ENCODE results near the gene DHX58.

DHX58 gene

DNA sequence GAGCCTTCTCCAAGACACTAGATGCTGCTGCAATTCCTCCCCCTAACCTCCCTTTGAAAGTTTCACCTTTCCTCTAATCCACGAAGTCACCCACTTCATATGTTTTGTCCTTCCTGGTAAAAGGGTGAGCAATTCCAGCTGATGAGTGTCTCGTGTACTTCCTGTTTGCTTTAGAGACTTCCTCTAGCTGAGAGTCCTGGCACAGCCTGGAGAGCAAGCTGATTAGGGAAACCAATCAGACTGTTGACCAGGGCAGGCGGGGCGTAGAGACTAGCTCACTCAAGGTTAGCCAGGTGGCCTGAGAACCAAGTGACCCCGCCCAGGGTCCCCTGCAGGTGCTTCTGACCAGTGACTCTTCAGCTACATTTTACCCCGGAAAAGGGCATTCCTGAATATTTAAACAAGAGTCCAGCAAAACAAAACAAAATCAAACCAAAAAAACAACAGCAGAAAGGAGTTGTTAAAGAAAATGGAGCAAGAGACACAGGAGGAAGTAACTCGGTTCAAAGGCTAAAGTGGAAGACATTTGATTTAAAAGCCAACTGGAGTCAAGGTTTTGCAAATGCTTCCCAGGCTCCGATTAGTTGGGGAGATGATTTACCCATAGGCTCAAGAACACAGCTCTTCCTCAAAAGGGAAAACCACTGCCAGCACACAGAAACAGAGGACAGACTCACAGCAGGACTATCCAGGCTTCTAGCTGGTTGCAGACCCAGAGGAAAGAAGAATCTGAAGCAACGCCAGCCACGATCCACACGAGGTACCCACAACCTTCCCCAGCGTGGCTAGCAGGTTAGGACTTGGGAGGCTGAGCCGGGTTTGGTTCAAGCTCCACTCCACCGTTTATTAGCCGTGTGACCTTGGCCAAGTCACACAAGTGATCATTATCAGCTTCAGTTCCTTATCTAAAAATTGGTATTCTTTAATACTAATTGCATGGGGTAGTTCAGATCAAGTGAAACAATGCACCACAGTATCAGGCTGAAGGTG, 23.4 kb upstream of the DHX58 start:
- Mint-ChIP-seq H3K4me3 (peak overlapping the region; percentile 47), H3K4me1 (peaks cover 42% of the 10 kb centered on the region)

DNA sequence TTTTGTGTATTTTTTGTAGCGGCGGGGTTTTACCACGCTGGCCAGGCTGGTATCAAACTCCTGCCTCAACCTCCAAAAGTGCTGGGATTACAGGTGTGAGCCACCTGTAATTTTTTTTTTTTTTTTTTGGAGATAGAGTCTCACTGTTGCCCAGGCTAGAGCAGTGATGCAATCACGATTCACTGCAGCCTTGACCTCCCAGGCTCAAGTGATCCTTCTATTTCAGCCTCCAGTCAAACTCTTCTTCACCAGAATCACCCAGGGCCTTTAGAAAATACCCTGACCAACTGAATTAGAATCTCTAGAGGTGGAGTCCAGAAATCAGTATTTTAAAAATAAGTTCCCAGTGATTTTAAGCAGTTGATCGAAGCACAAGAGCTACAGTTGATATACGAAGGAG, 22.6 kb upstream of the DHX58 start:
- H3K27ac Mint-ChIP-seq: peak overlapping the region; percentile 75
- no peaks in the 10 kb centered on the region for H3K27me3 Mint-ChIP-seq
- ATAC-seq (ENCODE audit: low read depth) (no peak), DNase-seq (ENCODE audit: low spot score in 2 of 2) (no peak)
- no peaks in the 10 kb centered on the region for H3K9me3 Mint-ChIP-seq
- H3K4me1 Mint-ChIP-seq: peaks cover 47% of the 10 kb centered on the region
- H3K4me3 Mint-ChIP-seq: no peak overlapping the region
- H3K36me3 Mint-ChIP-seq: peaks cover 11% of the 10 kb centered on the region

More for the DNA sequence above, 23.4 kb upstream of the DHX58 start:
- Mint-ChIP-seq H3K27ac (peak overlapping the region; percentile 75), H3K27me3 (no peaks in the 10 kb centered on the region), H3K9me3 (no peaks in the 10 kb centered on the region), H3K36me3 (peaks cover 8% of the 10 kb centered on the region)
- no peak for DNase-seq (ENCODE audit: low spot score in 2 of 2)
- no peak for ATAC-seq (ENCODE audit: low read depth)

DNA sequence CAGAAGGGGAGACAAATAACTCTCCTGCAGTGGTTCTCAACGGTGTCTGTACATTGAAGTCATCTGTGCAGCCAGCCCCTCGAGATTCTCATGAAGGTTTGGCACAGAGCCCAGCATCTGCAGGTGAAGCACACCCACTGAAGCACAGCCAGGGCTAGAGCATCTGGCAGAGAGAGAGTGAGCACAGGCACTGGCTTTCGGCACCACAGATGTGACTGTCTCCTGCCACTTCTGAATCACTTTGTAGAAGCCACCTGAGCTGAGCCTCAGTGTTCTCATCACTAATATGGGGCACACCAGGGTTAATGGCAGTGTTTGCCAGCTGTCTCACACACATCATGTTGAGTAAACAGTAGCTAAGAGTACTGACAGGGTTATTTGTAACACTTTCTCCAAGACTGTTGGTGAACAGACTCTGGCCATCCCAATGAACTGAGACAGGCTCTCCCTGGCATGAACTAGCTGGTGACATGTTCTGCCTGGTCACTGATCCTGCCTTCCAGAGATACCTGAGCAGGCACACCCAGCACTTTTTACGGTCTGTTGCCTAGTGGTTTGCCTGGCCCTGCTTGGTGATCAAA, 21.0 kb upstream of the DHX58 start:
- peak overlapping the region; percentile 41 for H3K4me3 Mint-ChIP-seq
- H3K27me3 Mint-ChIP-seq: no peaks in the 10 kb centered on the region
- peaks cover 45% of the 10 kb centered on the region for H3K4me1 Mint-ChIP-seq
- DNase-seq (ENCODE audit: low spot score in 2 of 2) (peak; percentile 63 to 73), ATAC-seq (ENCODE audit: low read depth) (peak; percentile 94)
- H3K36me3 Mint-ChIP-seq: peaks cover 12% of the 10 kb centered on the region
- peak overlapping the region; percentile 77 for H3K27ac Mint-ChIP-seq
- H3K9me3 Mint-ChIP-seq: no peaks in the 10 kb centered on the region

DNA sequence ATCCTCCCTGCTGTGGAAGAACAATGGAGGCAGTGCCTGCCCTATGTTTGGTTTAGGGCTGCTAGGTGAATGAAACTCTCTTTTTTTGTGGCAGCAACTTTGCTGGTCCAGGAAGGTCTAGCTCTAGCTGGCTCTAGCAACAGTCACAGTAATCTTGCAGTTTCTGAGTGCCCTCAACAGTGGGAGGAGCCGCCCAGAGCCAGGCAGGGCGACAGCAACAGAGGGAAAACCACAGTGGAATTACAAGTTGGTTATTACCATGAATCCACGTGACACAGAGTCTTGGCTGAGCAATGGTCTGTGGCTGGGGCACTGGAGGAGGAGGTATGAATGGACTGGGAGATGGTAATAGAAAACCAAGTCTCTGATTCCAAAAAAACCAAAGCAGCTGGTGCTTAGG, 20.4 kb upstream of the DHX58 start:
- Mint-ChIP-seq H3K9me3 (no peaks in the 10 kb centered on the region), H3K36me3 (peaks cover 17% of the 10 kb centered on the region), H3K4me3 (peak overlapping the region; percentile 41)

DNA sequence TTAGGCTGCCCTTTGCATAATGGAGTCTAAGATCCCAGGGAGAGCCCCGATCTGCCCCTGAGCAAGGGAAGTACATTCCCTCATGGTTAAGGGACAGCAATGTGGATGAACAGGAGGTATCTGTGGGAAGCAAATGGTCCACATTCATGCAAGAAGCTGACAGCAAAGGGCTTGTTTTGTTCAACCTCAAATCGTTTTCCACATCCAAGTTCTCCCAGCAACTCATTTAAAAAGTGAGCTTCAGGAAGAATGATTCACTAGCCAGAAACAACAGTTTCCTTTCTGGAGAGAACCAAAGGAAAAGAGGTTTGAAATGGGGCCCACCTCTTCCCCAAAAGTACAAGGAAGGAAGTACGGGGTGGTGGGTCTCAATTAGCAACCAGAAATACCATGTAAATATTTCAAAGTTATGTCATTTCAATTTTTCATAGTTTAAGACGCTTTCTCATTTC, 19.5 kb upstream of the DHX58 start:
- DNase-seq (ENCODE audit: low spot score in 2 of 2) (no peak), ATAC-seq (ENCODE audit: low read depth) (no peak)
- no peaks in the 10 kb centered on the region for H3K9me3 Mint-ChIP-seq
- peaks cover 41% of the 10 kb centered on the region for H3K4me1 Mint-ChIP-seq
- peaks cover 20% of the 10 kb centered on the region for H3K36me3 Mint-ChIP-seq
- peak overlapping the region; percentile 44 for H3K4me3 Mint-ChIP-seq
- H3K27me3 Mint-ChIP-seq: no peaks in the 10 kb centered on the region
- peak overlapping the region; percentile 77 for H3K27ac Mint-ChIP-seq

More for the DNA sequence above, 20.4 kb upstream of the DHX58 start:
- Mint-ChIP-seq H3K27me3 (no peaks in the 10 kb centered on the region), H3K27ac (peak overlapping the region; percentile 77), H3K4me1 (peaks cover 42% of the 10 kb centered on the region)
- ATAC-seq (ENCODE audit: low read depth) (peak; percentile 38), DNase-seq (ENCODE audit: low spot score in 2 of 2) (no peak)

DNA sequence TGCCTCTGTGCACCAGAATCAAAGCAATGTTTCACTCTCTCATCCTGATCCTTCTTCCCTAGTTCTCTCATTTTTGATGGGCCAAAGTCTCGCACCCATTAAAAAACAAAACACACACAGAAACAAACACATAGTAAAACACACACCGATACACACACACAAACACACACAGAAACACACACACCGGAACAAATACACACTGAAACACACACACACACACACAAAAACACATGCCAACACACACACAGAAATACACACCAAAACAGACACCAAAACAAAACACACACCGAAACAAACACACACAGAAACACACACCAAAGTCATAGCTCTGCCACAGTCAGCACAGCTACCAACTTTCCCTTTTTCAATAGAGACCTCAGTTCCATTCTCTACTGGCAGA, 18.7 kb upstream of the DHX58 start:
- peaks cover 23% of the 10 kb centered on the region for H3K36me3 Mint-ChIP-seq
- H3K9me3 Mint-ChIP-seq: no peaks in the 10 kb centered on the region
- DNase-seq (ENCODE audit: low spot score in 2 of 2): no peak
- peaks cover 36% of the 10 kb centered on the region for H3K4me1 Mint-ChIP-seq
- no peak overlapping the region for H3K4me3 Mint-ChIP-seq
- H3K27me3 Mint-ChIP-seq: no peaks in the 10 kb centered on the region
- ATAC-seq (ENCODE audit: low read depth): no peak
- peak overlapping the region; percentile 83 for H3K27ac Mint-ChIP-seq

DNA sequence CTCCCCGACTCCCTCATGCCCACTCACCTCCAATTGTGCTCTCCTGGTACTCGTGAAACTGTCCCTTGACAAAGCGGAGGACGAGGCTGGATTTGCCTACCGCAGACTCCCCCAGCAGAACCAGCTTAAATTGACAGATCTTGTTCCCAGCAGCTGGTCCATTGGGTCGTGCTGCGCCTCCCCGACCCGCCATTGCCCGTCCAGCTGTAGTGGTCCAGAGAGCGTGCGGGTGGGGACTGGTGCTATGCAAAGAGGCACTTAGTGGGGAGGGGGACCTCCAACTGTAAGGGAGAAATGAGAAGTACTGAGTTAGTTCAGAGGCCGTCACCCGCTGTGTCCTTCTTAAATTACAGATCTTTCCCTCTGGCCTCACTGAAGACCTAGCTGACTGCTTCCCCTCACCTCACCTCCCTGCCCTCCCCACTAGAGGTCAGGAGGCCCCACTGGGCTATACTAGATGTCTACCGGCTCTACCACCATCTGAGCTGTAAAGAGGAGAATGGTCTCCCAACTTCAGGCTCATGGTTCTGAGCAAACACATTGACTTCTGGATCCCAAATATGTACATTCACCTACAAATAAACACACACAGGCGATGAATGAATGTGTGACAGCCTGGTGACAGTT, 17.9 kb upstream of the DHX58 start:
- peaks cover 29% of the 10 kb centered on the region for H3K4me1 Mint-ChIP-seq
- H3K9me3 Mint-ChIP-seq: no peaks in the 10 kb centered on the region
- no peak for ATAC-seq (ENCODE audit: low read depth)
- H3K4me3 Mint-ChIP-seq: no peak overlapping the region
- peak overlapping the region; percentile 40 for H3K27ac Mint-ChIP-seq
- no peaks in the 10 kb centered on the region for H3K27me3 Mint-ChIP-seq
- no peak for DNase-seq (ENCODE audit: low spot score in 2 of 2)
- H3K36me3 Mint-ChIP-seq: peaks cover 26% of the 10 kb centered on the region

DNA sequence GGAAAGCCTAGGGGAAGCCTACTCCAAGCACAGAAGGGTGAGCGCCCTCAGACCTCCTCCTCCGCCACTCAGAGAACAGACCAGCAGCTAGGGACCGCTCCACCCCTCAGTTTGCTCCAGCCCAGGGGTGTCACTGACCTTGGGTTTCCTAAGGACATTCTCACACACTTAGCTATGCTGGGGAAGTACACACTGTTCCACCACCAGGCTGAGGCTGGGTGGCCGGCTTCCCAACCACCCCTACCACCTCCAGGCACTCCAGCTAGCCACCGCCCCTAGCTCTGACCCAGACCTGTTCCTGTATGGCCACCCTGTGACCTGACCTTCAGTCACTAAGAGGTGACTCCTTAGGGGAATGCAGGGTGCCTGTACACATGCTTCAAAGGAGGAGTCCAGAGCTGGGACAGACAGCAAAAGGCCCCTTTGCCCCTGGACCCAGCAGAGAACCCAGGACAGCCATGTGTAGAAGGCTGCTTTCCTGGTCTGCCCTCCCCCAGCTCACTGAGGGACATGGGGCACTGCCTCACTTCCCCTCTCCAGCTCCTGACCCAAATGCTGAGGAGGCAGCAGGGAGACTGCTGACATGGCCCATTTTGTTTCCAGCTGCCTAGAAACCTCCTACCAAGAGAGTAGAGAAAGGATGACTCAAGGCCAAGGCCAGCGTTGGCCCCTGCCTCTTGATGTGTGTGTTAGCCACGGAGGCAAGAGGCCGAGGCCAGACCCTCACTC, 16.8 kb upstream of the DHX58 start:
- Mint-ChIP-seq H3K4me3 (no peak overlapping the region), H3K27ac (no peak overlapping the region), H3K27me3 (no peaks in the 10 kb centered on the region), H3K4me1 (peaks cover 32% of the 10 kb centered on the region), H3K9me3 (no peaks in the 10 kb centered on the region), H3K36me3 (peaks cover 32% of the 10 kb centered on the region)
- no peak for ATAC-seq (ENCODE audit: low read depth)
- DNase-seq (ENCODE audit: low spot score in 2 of 2): no peak

DNA sequence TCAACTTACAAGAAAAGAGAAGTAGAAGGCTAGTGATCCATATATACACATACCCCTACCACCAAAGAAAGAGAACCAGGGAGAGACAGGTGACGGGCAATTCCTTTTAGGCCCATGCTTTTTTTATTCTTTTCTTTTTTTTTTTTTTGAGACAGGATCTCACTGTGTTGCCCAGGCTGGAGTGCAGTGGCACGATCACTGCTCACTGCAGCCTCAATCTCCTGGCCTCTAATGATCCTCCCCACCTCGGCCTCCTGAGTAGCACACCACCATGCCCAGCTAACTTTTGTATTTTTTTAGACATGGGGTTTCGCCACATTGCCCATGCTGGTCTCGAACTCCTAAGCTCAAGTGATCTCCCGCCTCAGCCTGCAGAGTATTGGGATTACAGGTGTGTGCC, 14.9 kb upstream of the DHX58 start:
- peaks cover 32% of the 10 kb centered on the region for H3K36me3 Mint-ChIP-seq
- H3K4me3 Mint-ChIP-seq: no peak overlapping the region
- H3K9me3 Mint-ChIP-seq: no peaks in the 10 kb centered on the region
- ATAC-seq (ENCODE audit: low read depth): no peak
- H3K4me1 Mint-ChIP-seq: peaks cover 17% of the 10 kb centered on the region
- no peak for DNase-seq (ENCODE audit: low spot score in 2 of 2)
- H3K27ac Mint-ChIP-seq: peak overlapping the region; percentile 38
- no peaks in the 10 kb centered on the region for H3K27me3 Mint-ChIP-seq

DNA sequence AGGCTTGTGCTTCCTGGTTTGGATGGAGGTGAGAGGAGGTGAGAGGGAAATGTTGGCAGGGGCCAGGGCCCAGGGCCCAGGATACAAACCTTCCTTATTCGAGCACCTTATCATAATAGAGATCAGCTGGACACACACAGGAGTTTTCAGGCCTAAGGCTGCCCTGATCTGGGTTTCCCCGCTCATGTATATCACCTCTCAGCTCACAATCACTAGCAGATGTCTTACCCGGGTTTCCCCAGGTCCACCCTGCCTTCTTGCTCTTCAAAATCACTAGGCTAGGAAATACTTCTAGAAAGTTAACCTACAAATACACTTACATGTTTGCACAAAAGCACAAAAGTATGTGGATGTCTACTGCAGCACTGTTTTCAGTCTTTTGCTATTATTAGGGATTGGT, 14.3 kb upstream of the DHX58 start:
- no peaks in the 10 kb centered on the region for H3K9me3 Mint-ChIP-seq
- H3K27me3 Mint-ChIP-seq: no peaks in the 10 kb centered on the region
- H3K4me3 Mint-ChIP-seq: no peak overlapping the region
- peak overlapping the region; percentile 12 for H3K27ac Mint-ChIP-seq
- DNase-seq (ENCODE audit: low spot score in 2 of 2): no peak
- ATAC-seq (ENCODE audit: low read depth): no peak
- H3K4me1 Mint-ChIP-seq: peaks cover 14% of the 10 kb centered on the region
- peaks cover 32% of the 10 kb centered on the region for H3K36me3 Mint-ChIP-seq

DNA sequence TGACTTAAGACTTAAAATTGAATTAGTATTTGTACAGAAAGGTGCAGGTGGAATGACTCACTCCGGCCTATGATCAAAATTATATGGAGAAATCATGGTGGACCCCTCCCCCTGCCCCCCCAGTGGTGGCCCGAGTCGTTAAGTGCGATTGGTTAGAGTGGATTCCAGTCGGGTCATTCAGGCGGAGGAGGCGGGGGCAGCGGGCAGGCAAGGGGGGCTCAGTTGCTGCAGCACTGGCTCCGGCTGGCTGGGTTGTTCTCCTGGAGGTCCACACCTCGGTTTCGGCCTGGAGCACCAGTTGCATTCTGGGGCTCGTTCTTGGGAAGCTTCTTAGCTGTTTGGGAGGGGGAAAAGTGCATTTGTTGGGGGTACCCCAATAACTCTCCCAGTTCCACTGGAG, 13.1 kb upstream of the DHX58 start:
- Mint-ChIP-seq H3K4me1 (peaks cover 9% of the 10 kb centered on the region), H3K4me3 (no peak overlapping the region), H3K9me3 (no peaks in the 10 kb centered on the region), H3K36me3 (peaks cover 29% of the 10 kb centered on the region), H3K27me3 (no peaks in the 10 kb centered on the region), H3K27ac (peak overlapping the region; percentile 74)
- no peak for DNase-seq (ENCODE audit: low spot score in 2 of 2)
- ATAC-seq (ENCODE audit: low read depth): no peak

DNA sequence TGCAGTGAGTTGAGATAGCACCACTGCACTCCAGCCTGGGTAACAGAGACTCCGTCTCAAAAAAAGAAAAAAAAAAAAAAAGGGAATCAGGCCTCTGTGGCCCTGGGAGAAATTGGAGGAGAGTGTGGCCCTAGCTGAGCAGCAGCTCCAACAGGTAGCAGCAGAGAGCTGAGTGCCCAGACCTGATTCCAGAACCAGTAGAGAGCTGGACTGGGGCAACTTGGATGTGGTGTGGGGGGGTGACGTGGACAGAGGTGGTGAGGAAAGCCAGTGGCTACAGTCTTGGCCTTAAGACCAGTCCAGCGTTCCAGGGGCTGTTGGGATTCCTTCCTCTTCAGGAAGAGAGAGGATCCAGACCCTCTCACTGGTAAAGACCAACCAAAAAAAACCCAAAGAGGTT, 11.7 kb upstream of the DHX58 start:
- Mint-ChIP-seq H3K27me3 (no peaks in the 10 kb centered on the region), H3K4me1 (peaks cover 6% of the 10 kb centered on the region), H3K9me3 (no peaks in the 10 kb centered on the region), H3K4me3 (no peak overlapping the region), H3K36me3 (peaks cover 25% of the 10 kb centered on the region), H3K27ac (peak overlapping the region; percentile 74)
- DNase-seq (ENCODE audit: low spot score in 2 of 2) (no peak), ATAC-seq (ENCODE audit: low read depth) (no peak)

DNA sequence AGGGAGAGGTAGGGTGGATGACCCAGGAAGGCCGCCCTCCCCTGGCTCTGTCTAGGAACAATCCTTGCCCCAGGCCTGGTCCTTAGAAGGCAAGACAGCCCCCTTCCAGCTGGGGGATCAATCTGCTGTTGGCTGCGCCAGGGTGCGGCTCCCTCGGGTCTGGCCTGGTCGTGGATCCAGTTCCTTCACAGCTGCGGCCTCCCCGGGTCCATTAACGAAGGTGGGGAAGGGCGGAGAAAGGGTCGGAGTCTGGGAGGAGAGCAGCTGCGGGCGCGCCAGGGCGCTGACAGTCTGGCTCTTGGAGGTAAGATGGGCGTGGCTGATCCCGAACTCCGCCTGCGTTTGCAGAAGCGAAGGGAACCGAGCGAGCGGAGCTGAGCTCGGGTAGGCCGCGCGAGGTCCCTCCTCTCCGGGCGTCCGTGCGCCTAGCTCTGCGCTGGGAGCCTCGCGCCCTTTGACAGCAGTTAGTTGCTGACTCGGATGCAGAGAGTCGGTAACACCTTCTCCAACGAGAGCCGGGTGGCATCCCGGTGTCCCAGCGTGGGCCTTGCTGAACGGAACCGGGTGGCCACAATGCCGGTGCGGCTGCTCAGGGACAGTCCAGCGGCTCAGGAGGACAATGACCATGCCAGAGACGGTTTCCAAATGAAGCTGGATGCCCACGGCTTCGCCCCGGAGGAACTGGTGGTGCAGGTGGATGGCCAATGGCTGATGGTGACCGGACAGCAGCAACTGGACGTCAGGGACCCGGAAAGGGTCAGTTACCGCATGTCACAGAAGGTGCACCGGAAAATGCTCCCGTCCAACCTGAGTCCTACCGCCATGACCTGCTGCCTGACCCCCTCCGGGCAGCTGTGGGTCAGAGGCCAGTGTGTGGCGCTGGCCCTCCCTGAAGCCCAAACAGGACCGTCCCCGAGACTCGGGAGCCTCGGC, 10.1 kb upstream of the DHX58 start, which contains the start of gene HSPB9:
HSPB9 (plus strand) TSS at position 434 of the 933 bp plus-strand sequence; CDS start at position 481, 47 bp downstream.
- Mint-ChIP-seq H3K4me3 (peak within 1 kb of the TSS; percentile 77), H3K27ac (no peak within 1 kb of the TSS), H3K4me1 (peaks cover 9% of the 10 kb centered on the region), H3K36me3 (peaks cover 19% of the 10 kb centered on the region), H3K27me3 (no peaks in the 10 kb centered on the region), H3K9me3 (no peaks in the 10 kb centered on the region)
- ATAC-seq (ENCODE audit: low read depth) (no peak), DNase-seq (ENCODE audit: low spot score in 2 of 2) (no peak)

Data from memory B cell (primary cell).